Stimulated activated CD4-positive, alpha-beta T cell treated with anti-CD3 and anti-CD28 coated beads, Interleukin-4, amount 100 ng/mL, for 24 hours (primary cell): ENCODE data around the gene ATAD1.
"Not testable (repeated sequence)": the region's sequence is repeated elsewhere in the genome, so short reads cannot be mapped to it uniquely, and the experiment has no call there.

ENCODE experiments used
- DNase-seq: peaks from one replicate; pipeline ENCODE4 v3.0.0-alpha.2; 2020

ATAD1 gene, protein sequence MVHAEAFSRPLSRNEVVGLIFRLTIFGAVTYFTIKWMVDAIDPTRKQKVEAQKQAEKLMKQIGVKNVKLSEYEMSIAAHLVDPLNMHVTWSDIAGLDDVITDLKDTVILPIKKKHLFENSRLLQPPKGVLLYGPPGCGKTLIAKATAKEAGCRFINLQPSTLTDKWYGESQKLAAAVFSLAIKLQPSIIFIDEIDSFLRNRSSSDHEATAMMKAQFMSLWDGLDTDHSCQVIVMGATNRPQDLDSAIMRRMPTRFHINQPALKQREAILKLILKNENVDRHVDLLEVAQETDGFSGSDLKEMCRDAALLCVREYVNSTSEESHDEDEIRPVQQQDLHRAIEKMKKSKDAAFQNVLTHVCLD

GRCh38 chr10:87817609-87818504 is at the start of gene ATAD1:
ATAD1 (minus strand) TSS chr10:87818226; CDS start chr10:87814599, 3,627 bp downstream.
- DNase-seq, result peak; percentile 88

DNA sequence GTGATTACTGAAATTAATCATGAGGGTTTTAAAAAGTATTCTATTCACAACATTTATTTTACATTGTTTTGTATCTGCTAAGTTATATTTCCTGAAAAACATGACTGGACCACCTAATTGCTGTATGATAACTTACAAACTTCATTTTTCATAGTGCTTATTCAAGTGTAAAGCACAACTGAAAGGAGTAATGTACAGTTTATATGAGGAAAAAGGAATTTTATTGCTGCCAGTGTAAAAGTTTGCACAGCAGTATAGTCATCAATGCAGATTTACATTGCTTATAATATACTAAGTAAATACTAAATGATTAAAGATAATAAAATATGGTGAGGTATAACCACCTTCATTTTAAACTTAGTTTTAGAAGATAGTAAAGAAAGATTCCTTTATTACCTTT is 49.4 kb upstream of the ATAD1 start:
- DNase-seq, result no peak

GRCh38 chr10:87866412-87866974 is 48.5 kb upstream of the ATAD1 start:
- DNase-seq, result no peak

- no peak for DNase-seq
Observed at GRCh38 chr10:87865241-87865881, 47.3 kb upstream of the ATAD1 start.

- DNase-seq, result no peak
Observed at GRCh38 chr10:87864496-87865059, 46.6 kb upstream of the ATAD1 start.

DNA sequence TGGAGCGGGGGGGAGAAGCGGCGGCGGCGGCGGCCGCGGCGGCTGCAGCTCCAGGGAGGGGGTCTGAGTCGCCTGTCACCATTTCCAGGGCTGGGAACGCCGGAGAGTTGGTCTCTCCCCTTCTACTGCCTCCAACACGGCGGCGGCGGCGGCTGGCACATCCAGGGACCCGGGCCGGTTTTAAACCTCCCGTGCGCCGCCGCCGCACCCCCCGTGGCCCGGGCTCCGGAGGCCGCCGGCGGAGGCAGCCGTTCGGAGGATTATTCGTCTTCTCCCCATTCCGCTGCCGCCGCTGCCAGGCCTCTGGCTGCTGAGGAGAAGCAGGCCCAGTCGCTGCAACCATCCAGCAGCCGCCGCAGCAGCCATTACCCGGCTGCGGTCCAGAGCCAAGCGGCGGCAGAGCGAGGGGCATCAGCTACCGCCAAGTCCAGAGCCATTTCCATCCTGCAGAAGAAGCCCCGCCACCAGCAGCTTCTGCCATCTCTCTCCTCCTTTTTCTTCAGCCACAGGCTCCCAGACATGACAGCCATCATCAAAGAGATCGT is 46.0 kb upstream of the ATAD1 start:
- DNase-seq, result peak; percentile 21

GRCh38 chr10:87863053-87863943 is 45.3 kb upstream of the ATAD1 start, which contains the start of the genes KLLN and PTEN:
KLLN (minus strand) TSS chr10:87863533; CDS start chr10:87862487, 1,046 bp downstream.
PTEN (plus strand) TSS chr10:87863625; CDS start chr10:87864470, 845 bp downstream.
- DNase-seq, result peak; percentile 84

DNA sequence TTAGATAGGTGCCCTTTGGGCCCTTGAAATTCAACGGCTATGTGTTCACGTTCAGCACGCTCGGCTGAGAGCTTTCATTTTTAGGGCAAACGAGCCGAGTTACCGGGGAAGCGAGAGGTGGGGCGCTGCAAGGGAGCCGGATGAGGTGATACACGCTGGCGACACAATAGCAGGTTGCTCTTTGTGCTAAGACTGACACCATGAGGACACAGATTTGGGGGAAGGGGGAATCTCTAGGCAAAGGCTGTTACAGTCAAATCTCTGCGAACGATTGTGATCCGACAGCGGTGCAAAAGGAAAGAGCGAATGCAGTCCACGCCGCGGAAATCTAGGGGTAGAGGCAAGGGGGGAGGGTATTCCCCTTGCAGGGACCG is 44.6 kb upstream of the ATAD1 start:
- DNase-seq, result no peak

GRCh38 chr10:87861953-87862678 is 44.1 kb upstream of the ATAD1 start:
- peak; percentile 94 for DNase-seq

DNA sequence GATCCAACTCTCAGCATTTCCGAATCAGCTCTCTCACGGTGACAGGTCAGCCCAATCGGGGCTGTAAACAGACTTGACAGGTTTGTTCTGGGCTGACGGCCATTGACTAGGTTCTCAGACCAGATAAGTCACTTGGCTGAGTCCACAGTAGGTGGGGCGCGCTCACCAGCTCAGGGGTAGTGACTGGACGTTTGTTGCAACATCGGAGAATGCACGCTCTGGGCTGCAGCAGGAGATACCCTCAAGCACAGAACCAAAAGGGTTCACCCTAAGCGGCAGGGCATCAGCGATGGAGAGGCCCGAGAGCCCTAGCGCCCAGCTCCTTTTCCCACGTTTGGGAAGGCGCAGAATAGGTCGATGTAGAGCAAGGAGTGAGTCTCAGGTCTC is 43.5 kb upstream of the ATAD1 start:
- peak; percentile 23 for DNase-seq

GRCh38 chr10:87860816-87861403 is 42.9 kb upstream of the ATAD1 start:
- no peak for DNase-seq

DNA sequence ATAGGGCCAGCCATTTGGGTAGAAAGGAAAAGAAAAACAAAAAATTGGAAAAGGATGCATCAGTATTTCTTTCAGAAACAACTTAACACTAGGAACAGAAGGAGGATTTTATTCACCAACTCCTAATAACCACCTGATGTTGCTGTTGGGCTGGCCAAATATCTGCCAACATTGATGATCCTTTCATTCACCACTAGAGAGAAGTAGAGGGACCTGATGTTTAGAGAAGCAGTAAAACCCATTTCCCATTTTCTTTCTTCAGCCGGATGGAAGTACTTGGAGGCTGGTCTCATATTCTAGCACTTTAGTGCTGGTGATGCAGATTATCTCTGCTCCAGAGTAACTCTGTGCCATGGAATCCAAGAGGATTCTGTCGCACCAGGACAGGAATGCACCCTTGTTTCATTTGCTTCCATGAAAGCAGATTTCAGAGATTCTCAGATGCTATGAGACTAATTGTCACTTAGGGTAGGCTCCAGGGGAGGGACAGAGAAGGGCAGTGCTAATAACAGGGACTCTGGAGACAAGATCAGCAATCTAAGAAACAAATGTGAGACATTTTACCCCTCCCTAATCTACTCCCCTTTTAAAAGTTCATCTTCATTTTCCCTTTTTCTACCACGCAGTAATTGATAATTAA is 42.2 kb upstream of the ATAD1 start:
- DNase-seq, result peak; percentile 30

GRCh38 chr10:87855665-87856064 is 37.6 kb upstream of the ATAD1 start:
- DNase-seq, result not testable (repeated sequence)

DNA sequence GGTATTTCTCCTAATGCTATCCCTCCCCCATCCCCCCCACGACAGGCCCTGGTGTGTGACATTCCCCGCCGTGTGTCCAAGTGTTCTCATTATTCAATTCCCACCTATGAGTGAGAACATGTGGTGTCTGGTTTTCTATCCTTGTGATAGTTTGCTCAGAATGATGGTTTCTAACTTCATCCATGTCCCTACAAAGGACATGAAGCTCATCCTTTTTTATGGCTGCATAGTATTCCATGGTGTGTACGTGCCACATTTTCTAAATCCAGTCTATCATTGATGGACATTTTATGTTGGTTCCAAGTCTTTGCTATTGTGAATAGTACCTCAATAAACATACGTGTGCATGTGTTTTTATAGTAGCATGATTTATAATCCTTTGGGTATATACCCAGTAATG is 37.2 kb upstream of the ATAD1 start:
- not testable (repeated sequence) for DNase-seq

DNA sequence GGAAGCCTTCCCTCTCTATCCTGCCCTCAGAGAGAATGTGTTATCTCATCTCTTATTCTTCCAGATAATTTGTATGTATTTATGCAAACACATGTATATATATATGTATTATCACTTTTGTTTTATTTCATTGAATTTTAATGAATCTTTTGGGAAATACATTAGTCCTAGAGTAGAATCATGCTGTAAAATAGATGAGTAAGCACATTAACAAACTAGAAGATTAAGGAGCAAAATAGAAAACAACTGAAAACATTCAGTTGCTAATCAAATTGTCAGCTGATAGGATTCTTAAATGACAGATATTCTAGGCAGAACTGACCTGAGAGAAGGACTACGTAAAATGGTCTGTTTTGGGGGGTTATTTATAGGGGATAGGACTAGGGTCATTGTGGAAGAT is 34.1 kb upstream of the ATAD1 start:
- no peak for DNase-seq

- peak; percentile 56 for DNase-seq
Observed at GRCh38 chr10:87850742-87851205, 32.7 kb upstream of the ATAD1 start.

DNA sequence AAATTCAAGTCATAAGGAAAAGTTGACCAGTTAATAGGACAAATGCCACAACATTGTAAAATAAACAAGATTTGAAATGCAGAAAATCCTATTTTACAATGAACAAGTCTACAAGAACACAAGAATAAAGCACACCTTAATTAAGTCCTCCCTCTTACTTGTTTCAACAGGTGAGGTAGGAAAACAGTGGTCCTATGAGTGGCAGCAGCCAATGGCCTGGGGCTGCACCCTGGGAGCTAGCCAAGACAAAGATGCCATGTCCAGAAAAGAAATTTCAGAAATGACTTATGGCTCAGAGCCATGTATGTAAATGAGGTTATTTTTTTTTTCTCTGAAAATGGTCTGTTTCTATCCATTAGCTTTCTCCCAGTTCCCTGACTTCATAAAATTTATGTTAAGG is 31.0 kb upstream of the ATAD1 start:
- DNase-seq, result no peak

DNA sequence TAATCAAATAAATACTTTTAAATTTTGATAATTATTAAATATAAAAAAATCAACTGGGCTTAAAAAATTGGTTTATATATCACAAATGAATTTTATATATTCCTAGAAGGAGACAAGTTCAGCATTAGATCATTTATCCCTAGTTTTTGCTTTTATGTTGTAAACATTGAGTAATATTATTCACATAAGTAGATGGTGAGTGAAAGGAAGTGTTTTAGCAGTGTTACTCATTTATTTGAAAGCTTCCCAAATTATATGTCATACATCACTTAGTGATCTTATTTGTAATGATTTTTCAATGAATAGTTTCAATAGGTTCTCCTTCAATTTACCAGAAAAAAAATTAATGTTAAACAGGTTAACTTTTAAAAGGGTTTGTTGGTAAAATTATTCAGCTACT is 29.5 kb upstream of the ATAD1 start:
- DNase-seq, result no peak

GRCh38 chr10:87846711-87847110 is 28.7 kb upstream of the ATAD1 start:
- DNase-seq, result not testable (repeated sequence)
